Tibial artery (tissue), 4 donors: ENCODE results near the gene PDLIM4.

Experiments
- DNase-seq, 2 donors: peaks; one replicate each; pipeline ENCODE4 v3.0.0-alpha.2; 2019
- H3K27ac ChIP-seq, 2 donors: fragments of 200-600 bp; sonication (generic) in 1 of 2; 1 replicate in 1 of 2; 2 replicates in 1 of 2; pipeline ENCODE4 v1.5.1; 2018 to 2019; ENCODE audit warnings: mild to moderate bottlenecking in 1 of 2
- H3K27me3 ChIP-seq, 2 donors: fragments of 200-600 bp; sonication (generic) in 1 of 2; one replicate each; pipeline versions ENCODE4 v1.5.1 to v1.6.0; 2016 to 2019
- H3K36me3 ChIP-seq, 3 donors: fragments of 200-600 bp; sonication (generic) in 2 of 3; one replicate each; pipeline ENCODE4 v1.5.1; 2016 to 2019; ENCODE audit warnings: mild to moderate bottlenecking in 2 of 3
- H3K4me1 ChIP-seq, 4 donors: fragments of 200-600 bp; sonication (generic) in 2 of 4; 1 replicate in 3 of 4; 2 replicates in 1 of 4; pipeline ENCODE4 v1.5.1; 2016 to 2019
- H3K4me3 ChIP-seq, 2 donors: fragments of 200-600 bp; sonication (generic) in 1 of 2; 1 replicate in 1 of 2; 2 replicates in 1 of 2; pipeline ENCODE4 v1.5.1; 2018 to 2019; ENCODE audit warnings: mild to moderate bottlenecking in 2 of 2
- H3K9me3 ChIP-seq, 3 donors: fragments of 200-600 bp; sonication (generic) in 1 of 3; one replicate each; pipeline ENCODE4 v1.5.1; 2016 to 2019
- CTCF ChIP-seq, 2 experiments: fragments of 200-600 bp in 1 of 2; fragments of 450-650 bp in 1 of 2; IDR thresholded peaks; one replicate each; pipeline ENCODE4 v1.5.1; 2017 to 2019; ENCODE audit warnings: antibody characterized with exemption in 2 of 2, mild to moderate bottlenecking in 1 of 2, moderate library complexity in 1 of 2
- intact Hi-C: fragments of 100-400 bp; cut with DNase I; formaldehyde crosslinking; loops from one replicate; pipeline ENCODE4 v1.15.0; 2023; ENCODE audit warnings: low total_unique reads

Gene PDLIM4

GRCh38 chr5:132257131-132258101 is at the start of gene PDLIM4:
Gene PDLIM4 (plus strand): TSS chr5:132257696. CDS start chr5:132257735, 39 bp downstream.
- Histone ChIP-seq H3K9me3 (no peaks in the 10 kb centered on the region), H3K27ac (peak within 1 kb of the TSS; percentile 95 to 96), H3K4me3 (peak within 1 kb of the TSS; percentile 70 to 77), H3K27me3 (no peaks in the 10 kb centered on the region), H3K36me3 (peaks cover 0 to 3% (median 0%) of the 10 kb centered on the region in 3 donors), H3K4me1 (peaks cover 0 to 78% (median 60%) of the 10 kb centered on the region in 4 donors)
- DNase-seq, result peak in 1 of 2 donors; percentile 78
- TF ChIP-seq CTCF (IDR thresholded peaks at IDR 0.05), result no peak
- intact Hi-C loops, result no loop called here

DNA sequence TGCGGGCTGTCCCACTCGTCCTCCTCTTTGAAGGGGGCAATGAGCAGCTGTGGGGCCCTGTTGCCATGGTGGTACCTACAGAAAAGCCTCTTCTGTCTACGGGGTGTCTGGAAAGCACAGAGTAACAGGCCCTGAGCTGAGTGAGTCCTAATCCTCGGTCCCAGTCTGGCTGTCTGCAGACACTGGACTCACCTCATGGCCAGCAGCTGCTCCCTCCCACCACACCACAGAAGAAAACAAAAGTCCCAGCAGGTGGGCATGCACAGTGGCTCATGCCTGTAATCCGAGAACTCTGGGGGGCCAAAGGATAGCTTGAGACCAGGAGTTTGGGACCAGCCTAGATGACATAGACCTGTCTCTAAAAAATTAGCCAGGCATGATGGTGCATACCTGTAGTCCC is 49.7 kb upstream of the PDLIM4 start:
- peaks cover 10 to 78% (median 48%) of the 10 kb centered on the region in 3 donors for H3K36me3 ChIP-seq
- no peak for TF ChIP-seq CTCF (IDR thresholded peaks at IDR 0.05)
- no peaks in the 10 kb centered on the region for H3K9me3 ChIP-seq
- no peak for DNase-seq
- no peaks in the 10 kb centered on the region for H3K27me3 ChIP-seq
- no peak overlapping the region for H3K27ac ChIP-seq
- intact Hi-C loops, result no loop called here
- no peak overlapping the region for H3K4me3 ChIP-seq
- peaks cover 0 to 33% (median 19%) of the 10 kb centered on the region in 4 donors for H3K4me1 ChIP-seq

GRCh38 chr5:132209131-132209530 is 48.4 kb upstream of the PDLIM4 start:
- peaks cover 14 to 78% (median 42%) of the 10 kb centered on the region in 3 donors for H3K36me3 ChIP-seq
- intact Hi-C loops, result no loop called here
- H3K4me1 ChIP-seq, result peaks cover 0 to 33% (median 19%) of the 10 kb centered on the region in 4 donors
- peak in 1 of 2 donors; percentile 39 for DNase-seq
- TF ChIP-seq CTCF (IDR thresholded peaks at IDR 0.05), result no peak
- H3K27me3 ChIP-seq, result no peaks in the 10 kb centered on the region
- H3K27ac ChIP-seq, result no peak overlapping the region
- no peak overlapping the region for H3K4me3 ChIP-seq
- H3K9me3 ChIP-seq, result no peaks in the 10 kb centered on the region

GRCh38 chr5:132209901-132210545 is 47.5 kb upstream of the PDLIM4 start:
- DNase-seq, result peak in 1 of 2 donors; percentile 46
- Histone ChIP-seq H3K9me3 (no peaks in the 10 kb centered on the region), H3K4me1 (peaks cover 5 to 42% (median 27%) of the 10 kb centered on the region in 4 donors), H3K36me3 (peaks cover 14 to 72% (median 39%) of the 10 kb centered on the region in 3 donors), H3K4me3 (no peak overlapping the region), H3K27ac (no peak overlapping the region), H3K27me3 (no peaks in the 10 kb centered on the region)
- no peak for TF ChIP-seq CTCF (IDR thresholded peaks at IDR 0.05)
- intact Hi-C loops, result no loop called here

- H3K4me1 ChIP-seq, result peaks cover 7 to 41% (median 26%) of the 10 kb centered on the region in 4 donors
- H3K36me3 ChIP-seq, result peaks cover 14 to 70% (median 39%) of the 10 kb centered on the region in 3 donors
- no peak overlapping the region for H3K4me3 ChIP-seq
- intact Hi-C loops, result no loop called here
- H3K9me3 ChIP-seq, result no peaks in the 10 kb centered on the region
- H3K27ac ChIP-seq, result peak overlapping the region in 1 of 2 donors; percentile 37
- no peaks in the 10 kb centered on the region for H3K27me3 ChIP-seq
- DNase-seq, result peak in 1 of 2 donors; percentile 16
- TF ChIP-seq CTCF (IDR thresholded peaks at IDR 0.05), result no peak
Observed at GRCh38 chr5:132210944-132211343, 46.6 kb upstream of the PDLIM4 start.
